GM18508 (cell line): ENCODE measurements around the gene DDX25.

Source experiments
- ATAC-seq: cut with Tn5 transposase; IDR thresholded peaks from one replicate; pipeline ENCODE4 v1.9.1; 2021; ENCODE audit warnings: moderate number of reproducible peaks; ENCODE audit not compliant: insufficient read depth, unreplicated experiment

DDX25 gene

GRCh38 chr11:125948278-125949051, 44.2 kb downstream of the DDX25 start:
- ATAC-seq, result no peak

DNA sequence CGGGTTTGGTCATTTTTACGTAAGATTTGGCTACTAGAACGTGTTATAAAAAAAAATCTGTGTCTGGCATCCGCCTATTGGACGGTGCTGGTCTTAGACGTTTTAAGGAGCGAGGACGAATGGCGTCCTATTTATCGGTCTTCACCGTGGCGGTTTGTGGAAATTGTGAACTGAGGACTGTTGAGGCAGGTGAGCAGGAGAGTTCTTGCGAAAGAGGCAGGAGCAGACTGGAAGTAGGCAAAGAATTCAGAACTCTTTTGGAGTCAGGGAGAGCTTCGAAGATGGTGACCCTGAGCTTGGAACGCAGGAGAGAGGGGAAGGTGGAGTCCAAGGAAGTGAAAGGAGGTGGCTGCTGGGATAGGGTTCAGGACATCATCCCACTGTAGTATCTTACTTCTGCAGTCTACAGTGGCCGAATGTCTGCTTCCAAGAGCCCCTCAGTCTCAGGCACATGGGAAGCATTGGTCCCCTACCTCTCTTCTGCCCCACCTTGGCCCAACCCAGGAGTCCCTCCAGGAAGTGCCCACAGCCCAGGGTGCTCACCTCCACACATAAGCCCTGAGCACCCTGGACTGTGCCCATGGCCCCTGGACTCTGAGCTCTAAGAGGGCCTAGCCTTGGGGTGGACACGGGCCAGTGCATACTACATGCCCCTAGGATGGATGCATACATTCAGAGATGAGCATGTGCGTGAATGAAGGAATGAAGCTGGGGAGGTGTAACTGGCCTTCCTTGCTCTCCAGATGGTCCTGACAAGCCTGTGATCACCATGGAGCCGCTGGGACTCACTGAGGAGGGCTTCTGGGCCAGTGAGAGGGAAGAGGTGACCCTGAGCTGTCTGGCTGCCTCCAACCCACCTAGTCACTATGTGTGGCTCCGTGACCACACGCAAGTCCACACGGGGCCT, 45.2 kb downstream of the DDX25 start:
- ATAC-seq, result no peak

GRCh38 chr11:125950178-125950490, 45.8 kb downstream of the DDX25 start:
- ATAC-seq, result no peak

- ATAC-seq, result no peak
These were observed 46.7 kb downstream of the DDX25 start for GRCh38 chr11:125950696-125951651.

GRCh38 chr11:125951731-125952130, 47.4 kb downstream of the DDX25 start:
- ATAC-seq, result no peak

DNA sequence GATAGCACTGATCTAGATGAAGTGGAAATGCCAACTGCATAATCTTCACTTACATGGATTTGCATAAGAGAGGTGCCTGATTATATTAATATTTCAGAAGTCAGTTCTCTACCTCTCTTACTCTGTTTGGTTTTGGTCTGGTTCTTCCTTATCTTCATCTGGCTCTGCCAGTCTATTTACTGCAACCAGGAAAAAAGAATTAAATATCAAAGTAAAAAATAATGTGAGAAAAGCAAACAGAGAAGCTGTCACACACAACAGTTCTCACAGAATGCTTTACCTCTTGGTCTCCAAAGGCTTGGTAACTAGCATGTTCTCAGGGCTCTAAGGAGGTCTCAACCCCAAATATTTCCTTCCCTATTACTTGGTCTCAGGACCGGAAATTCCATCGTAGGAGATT, 48.3 kb downstream of the DDX25 start:
- ATAC-seq, result no peak

- no peak for ATAC-seq
These were observed 48.7 kb downstream of the DDX25 start for GRCh38 chr11:125952973-125953372.

DNA sequence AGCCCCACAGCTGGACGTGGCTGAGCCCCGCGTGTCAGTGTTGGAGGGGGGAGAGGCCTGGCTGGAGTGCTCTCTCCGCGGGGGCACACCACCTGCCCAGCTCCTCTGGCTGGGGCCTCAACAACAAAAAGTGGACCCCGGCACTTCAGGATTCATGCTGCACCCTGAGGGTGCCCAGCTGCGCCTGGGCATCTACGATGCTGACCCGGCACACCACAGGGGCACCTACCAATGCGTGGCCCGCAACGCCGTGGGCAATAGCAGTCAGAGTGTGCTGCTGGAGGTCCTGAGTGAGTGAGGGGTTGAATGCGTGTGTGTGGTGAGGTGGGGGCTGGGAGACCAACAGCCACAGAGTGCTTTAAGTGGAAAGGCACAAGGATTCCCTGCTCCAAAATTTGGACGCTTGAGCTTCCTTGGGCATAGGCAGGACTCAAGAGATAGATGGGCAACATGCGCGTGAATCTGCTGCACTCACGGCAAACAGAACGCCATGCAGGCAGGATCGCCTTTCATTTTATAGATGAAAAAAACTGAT, 49.2 kb downstream of the DDX25 start:
- no peak for ATAC-seq

DNA sequence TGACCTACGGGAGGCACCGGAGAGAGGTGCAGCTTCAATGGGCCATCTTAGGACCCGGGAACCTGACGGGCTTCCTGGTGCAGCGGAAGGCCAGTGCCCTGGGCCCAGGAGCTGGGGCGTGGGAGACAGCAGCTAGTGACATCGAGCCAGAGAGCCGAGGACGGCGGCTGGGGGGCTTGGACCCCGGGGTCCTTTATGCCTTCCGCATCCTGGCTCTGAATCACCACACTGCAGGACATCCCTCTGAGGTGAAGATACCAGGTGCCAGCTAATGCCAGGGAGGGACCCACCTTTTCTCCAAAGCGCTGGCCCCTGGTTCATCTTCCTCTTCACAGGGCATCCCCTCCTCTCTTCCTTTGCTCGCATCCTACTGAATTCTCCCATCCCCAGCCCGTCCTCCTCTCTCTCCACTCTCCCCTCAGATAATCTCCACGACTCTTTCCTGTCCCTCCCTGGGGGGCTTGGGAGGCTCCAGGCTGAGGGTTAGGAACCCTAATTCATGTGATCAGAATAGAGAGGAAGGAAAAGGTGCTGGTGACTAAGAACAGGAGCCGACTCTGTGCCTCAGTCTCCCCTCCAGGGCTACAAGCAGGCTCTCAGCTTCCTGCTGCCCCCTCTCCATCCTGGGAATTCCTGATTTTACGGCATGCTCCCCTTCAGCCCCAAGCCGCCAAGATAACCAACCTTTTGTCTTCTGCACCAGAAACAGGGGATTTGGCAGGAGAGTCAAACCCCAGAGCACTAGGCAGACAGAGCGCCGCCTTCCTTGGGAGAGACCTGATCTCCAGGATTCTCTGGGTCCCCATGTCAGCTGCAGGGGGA, 50.0 kb downstream of the DDX25 start:
- no peak for ATAC-seq

DNA sequence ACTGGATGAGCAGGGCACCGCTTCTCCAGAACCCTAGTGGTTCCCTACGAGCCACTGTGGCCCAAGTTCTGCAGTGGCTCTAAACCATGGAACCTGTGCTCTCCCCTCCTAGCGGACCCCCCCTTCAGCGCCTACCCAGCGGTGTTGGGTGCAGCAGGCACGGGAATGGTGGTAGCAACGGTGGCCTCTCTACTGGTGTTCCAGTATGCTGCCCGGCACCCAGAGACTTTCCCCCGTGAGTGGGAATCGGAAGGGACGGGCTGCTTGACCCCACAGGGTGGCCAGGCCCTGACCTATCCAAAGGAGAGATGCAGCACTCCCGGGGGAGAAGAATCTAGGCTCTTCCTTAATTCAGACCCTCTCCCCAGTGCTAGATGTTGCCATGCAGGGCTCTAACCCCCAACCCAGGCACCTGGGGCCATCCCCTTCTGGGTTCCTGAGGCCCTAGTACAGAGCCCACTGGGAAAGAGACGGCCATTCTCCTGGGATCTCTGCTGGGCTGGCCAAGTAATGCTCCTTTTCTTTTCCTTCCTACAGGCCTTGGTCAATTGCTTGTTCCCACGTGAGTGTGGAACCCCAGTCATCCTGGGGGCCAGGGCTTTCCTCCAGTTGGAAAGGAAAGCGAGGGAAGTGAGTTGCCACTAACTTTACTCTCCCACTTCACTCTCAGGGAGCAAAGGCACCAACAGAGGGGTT, 50.8 kb downstream of the DDX25 start:
- no peak for ATAC-seq

DNA sequence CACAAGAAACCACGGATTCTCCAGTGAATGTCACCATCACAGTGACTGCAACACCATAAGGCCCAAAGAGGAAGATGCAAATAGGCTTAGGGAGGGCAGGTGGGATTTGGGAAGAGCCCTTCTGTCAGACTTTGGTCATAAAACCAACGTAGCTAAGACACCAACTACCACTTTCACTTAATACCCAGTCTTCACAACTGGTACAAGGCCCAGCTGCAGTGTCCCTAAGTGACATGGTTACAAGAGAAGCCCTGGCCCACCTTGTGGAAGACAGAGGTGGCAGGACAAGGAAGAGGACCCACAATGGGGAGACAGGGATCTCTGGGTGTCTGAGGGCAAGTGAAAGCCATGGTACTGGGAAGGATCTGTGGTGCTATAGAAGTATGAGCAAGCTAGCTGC, 51.5 kb downstream of the DDX25 start:
- ATAC-seq, result no peak

DNA sequence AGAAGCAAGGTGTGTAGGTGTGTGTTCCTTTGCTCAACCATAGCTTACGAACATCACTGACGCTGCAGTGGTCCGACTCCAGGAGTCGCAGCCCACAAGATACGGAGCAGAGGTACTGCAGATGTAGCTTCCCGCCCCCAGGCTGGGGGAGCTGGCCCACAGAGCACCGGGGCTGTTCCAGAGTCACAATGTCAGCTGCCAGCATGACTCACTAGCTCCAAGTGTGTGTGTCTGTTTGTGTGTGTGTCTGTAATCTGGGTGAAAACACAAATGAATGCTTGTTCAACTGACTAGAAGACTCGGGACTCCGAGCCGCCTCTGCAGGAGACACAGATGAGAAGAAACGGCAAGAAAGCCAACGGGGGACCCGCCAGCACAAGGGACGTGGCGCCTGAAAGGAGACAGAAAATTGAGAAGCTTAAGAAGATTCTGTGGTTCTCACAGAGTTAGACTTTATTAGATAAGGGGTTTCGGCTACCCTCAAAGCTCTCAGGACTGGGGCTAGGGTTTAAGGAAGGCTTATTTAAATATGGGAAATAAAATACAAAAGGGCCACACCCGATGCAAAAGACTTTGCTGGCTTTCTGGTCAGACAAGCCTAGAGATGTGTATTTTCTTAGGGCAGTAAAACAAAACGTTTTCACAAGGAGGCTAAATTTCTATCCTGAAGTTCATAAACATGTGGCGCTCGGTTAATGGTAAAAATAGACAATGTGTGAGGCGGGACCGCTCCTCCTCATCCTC, 52.3 kb downstream of the DDX25 start:
- no peak for ATAC-seq

- no peak for ATAC-seq
These were observed 53.5 kb downstream of the DDX25 start for GRCh38 chr11:125957618-125958332.

DNA sequence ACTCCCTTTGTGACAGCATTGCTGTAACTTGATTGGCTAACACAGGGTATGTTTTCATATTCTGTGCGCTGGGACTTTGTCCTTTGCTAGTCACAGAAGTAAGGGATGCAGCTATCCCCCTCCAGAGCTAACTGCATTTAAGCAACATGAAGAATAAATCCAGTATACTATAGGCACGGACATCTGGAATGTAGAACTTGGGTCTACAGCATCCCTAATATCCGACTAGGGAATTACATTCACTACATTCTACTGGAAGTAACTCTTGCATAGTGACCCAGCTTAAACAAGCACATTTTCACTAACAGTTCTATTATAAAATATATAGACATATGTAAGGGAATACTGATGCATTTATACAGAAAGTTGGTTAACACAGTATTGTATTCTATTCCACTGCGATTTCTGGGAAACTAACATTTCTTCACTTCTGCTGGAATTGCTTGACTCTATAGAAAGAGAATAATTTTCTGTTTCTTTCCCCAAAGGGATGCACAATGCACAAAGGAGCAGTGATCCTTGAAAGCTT, 54.6 kb downstream of the DDX25 start:
- no peak for ATAC-seq

DNA sequence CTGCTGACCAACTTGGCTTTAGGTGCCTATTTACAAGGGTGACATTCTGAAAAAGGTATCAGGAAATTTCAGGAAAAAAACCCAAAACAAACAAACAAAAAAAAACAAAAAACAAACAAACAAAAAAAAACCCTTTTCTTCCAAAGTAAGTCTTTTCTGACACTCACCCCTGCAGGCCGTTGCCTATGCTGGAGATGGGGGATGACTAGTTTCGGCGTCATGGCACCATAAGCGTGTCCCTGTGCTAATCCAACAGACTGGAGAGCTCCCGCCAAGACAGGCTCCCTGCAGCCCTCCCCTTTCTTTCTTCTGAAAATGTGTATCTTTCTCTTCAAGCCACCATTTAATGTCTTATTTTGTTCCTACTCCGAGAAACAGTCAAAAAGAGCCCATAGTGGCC, 55.2 kb downstream of the DDX25 start:
- no peak for ATAC-seq

DNA sequence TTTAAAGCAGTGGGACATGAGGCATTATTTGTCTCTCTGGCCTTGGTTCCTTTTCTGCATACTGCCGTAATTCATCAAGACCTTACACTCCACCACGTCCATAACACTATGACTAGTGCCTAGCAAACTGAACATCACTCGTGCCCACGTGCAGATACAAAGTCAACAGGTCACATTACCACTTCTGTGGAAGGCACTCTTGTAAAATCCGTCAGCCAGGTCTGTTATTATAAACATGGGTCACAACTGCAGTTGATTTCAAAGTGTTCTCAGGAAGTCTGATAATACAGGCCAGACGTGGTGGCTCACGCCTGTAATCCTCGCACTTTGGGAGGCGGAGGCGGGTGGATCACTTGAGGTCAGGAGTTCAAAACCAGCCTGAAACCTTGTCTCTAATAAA, 55.6 kb downstream of the DDX25 start:
- ATAC-seq, result no peak

DNA sequence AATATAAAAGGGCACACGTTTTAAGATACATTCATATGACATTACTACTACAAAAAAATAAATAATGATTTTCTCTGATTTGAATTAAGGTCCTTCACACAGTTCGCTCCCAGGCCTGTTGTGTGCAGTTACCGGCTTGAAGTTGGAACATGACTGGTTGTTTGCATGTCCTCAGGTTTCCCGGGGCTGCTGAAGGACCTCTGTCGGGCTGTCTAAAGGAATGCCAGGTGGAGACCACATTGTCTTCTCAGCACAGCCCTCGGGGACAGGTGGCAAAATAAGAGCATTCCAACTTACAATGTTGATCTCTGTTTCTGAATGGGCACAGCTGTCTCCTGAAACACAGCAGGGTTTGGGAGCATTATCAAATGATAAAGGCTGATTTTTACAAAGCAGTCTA, 56.5 kb downstream of the DDX25 start:
- no peak for ATAC-seq
